Type B pancreatic cell (in vitro differentiated cells): ENCODE measurements around the gene KLRG1. TPM values are rescaled to one million over a fixed set of nuclear protein-coding genes. Genes with fewer than 3 reads are reported as not detected.

Experiments used
- DNase-seq: peaks from one replicate; pipeline ENCODE4 v3.0.0; 2021; ENCODE audit warnings: mixed read lengths; ENCODE audit not compliant: unreplicated experiment; ENCODE audit errors: extremely low spot score
- H3K27ac Mint-ChIP-seq: 2 replicates; pipeline ENCODE4 v1.8.0; 2021; ENCODE audit warnings: mild to moderate bottlenecking, mixed read lengths
- H3K27me3 Mint-ChIP-seq: 2 replicates; pipeline ENCODE4 v1.8.0; 2021; ENCODE audit warnings: mixed read lengths
- H3K36me3 Mint-ChIP-seq: 2 replicates; pipeline ENCODE4 v1.8.0; 2021; ENCODE audit warnings: mixed read lengths
- H3K4me1 Mint-ChIP-seq: one replicate; pipeline ENCODE4 v1.8.0; 2021; ENCODE audit warnings: mixed read lengths; ENCODE audit not compliant: unreplicated experiment
- H3K4me3 Mint-ChIP-seq: 2 replicates; pipeline ENCODE4 v1.8.0; 2021; ENCODE audit warnings: mild to moderate bottlenecking, mixed read lengths
- H3K9me3 Mint-ChIP-seq: 2 replicates; pipeline ENCODE4 v1.8.0; 2021; ENCODE audit warnings: mixed read lengths
- total RNA-seq: library from RNA; stranded (reverse); gene quantifications from 2 replicates; pipeline ENCODE4 v1.2.1, GENCODE V29; 2021; ENCODE audit warnings: low replicate concordance
- TF ChIP-seq, protein P1 (sequence below): fragments of 200-600 bp; sonication (generic); conservative IDR thresholded peaks from 2 replicates; pipeline ENCODE4 v1.5.0; 2021; ENCODE audit warnings: antibody characterized with exemption, mild to moderate bottlenecking

Gene KLRG1
- total RNA-seq, 1 donor from 2014 or later = 4.4 TPM

- no peak for DNase-seq
- no peak overlapping the region for H3K4me3 Mint-ChIP-seq
- H3K27ac Mint-ChIP-seq = no peak overlapping the region
- no peaks in the 10 kb centered on the region for H3K4me1 Mint-ChIP-seq
- peaks cover 5% of the 10 kb centered on the region for H3K27me3 Mint-ChIP-seq
- H3K36me3 Mint-ChIP-seq = peaks cover 6% of the 10 kb centered on the region
- no peaks in the 10 kb centered on the region for H3K9me3 Mint-ChIP-seq
- TF ChIP-seq, protein P1, sequence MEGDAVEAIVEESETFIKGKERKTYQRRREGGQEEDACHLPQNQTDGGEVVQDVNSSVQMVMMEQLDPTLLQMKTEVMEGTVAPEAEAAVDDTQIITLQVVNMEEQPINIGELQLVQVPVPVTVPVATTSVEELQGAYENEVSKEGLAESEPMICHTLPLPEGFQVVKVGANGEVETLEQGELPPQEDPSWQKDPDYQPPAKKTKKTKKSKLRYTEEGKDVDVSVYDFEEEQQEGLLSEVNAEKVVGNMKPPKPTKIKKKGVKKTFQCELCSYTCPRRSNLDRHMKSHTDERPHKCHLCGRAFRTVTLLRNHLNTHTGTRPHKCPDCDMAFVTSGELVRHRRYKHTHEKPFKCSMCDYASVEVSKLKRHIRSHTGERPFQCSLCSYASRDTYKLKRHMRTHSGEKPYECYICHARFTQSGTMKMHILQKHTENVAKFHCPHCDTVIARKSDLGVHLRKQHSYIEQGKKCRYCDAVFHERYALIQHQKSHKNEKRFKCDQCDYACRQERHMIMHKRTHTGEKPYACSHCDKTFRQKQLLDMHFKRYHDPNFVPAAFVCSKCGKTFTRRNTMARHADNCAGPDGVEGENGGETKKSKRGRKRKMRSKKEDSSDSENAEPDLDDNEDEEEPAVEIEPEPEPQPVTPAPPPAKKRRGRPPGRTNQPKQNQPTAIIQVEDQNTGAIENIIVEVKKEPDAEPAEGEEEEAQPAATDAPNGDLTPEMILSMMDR = no peak
Observed at GRCh38 chr12:9041321-9041720, 52.0 kb downstream of the KLRG1 start.

DNA sequence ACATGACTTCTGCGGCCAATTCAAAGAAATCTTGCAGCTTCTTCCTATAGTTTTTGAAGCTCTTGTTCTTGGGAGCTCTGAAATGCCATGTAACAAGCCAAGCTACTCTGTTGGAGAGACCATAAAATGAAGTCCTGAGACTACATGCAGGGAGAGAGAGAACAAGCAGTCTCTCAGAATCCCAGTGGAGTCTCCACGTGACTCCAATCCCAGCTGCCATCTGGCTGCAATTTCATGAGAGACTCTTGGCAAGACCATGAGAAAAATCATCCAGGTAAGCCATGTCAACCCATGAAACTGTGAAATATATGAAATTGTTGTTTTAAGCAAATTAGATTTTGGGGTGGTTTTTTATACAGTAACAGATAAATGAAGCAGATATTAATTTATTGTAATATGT lies 54.4 kb downstream of the KLRG1 start:
- H3K4me3 Mint-ChIP-seq = no peak overlapping the region
- H3K4me1 Mint-ChIP-seq = no peaks in the 10 kb centered on the region
- H3K36me3 Mint-ChIP-seq = peaks cover 6% of the 10 kb centered on the region
- H3K27ac Mint-ChIP-seq = no peak overlapping the region
- peaks cover 5% of the 10 kb centered on the region for H3K27me3 Mint-ChIP-seq
- no peaks in the 10 kb centered on the region for H3K9me3 Mint-ChIP-seq
- TF ChIP-seq, protein P1 = no peak
- no peak for DNase-seq

- H3K4me3 Mint-ChIP-seq = no peak overlapping the region
- H3K9me3 Mint-ChIP-seq = no peaks in the 10 kb centered on the region
- TF ChIP-seq, protein P1 = no peak
- no peaks in the 10 kb centered on the region for H3K4me1 Mint-ChIP-seq
- DNase-seq = no peak
- peaks cover 6% of the 10 kb centered on the region for H3K36me3 Mint-ChIP-seq
- no peak overlapping the region for H3K27ac Mint-ChIP-seq
- H3K27me3 Mint-ChIP-seq = no peaks in the 10 kb centered on the region
Observed at GRCh38 chr12:9047105-9047504, 57.8 kb downstream of the KLRG1 start.

GRCh38 chr12:9048930-9049329 lies 59.6 kb downstream of the KLRG1 start:
- Mint-ChIP-seq H3K36me3 (peaks cover 6% of the 10 kb centered on the region), H3K9me3 (no peaks in the 10 kb centered on the region), H3K4me3 (no peak overlapping the region), H3K4me1 (no peaks in the 10 kb centered on the region), H3K27ac (no peak overlapping the region), H3K27me3 (peaks cover 7% of the 10 kb centered on the region)
- DNase-seq = no peak
- TF ChIP-seq, protein P1 = no peak

GRCh38 chr12:9049520-9050133 lies 60.3 kb downstream of the KLRG1 start:
- no peak overlapping the region for H3K4me3 Mint-ChIP-seq
- peaks cover 7% of the 10 kb centered on the region for H3K27me3 Mint-ChIP-seq
- H3K4me1 Mint-ChIP-seq = no peaks in the 10 kb centered on the region
- no peak overlapping the region for H3K27ac Mint-ChIP-seq
- peaks cover 6% of the 10 kb centered on the region for H3K36me3 Mint-ChIP-seq
- no peak for DNase-seq
- no peaks in the 10 kb centered on the region for H3K9me3 Mint-ChIP-seq
- TF ChIP-seq, protein P1 = peak; percentile 80
